SJSA1 (cell line): ENCODE data around the gene TSPYL6. TPM values are rescaled to one million over a fixed set of nuclear protein-coding genes. Genes with fewer than 3 reads are reported as not detected.
A peak's percentile ranks its signal among the peaks of the same experiment; 100 is the strongest.

Experiments used
- DNase-seq, 2 experiments: peaks; one replicate each; pipeline ENCODE4 v3.0.0-alpha.2; 2015 to 2020; ENCODE audit warnings: low spot score in 2 of 2, low read depth in 1 of 2
- H3K27ac ChIP-seq: fragments of 250-450 bp; sonication (Bioruptor Pico); 2 replicates; pipeline ENCODE4 v1.5.1; 2020; ENCODE audit warnings: mild to moderate bottlenecking, moderate library complexity
- H3K27me3 ChIP-seq: fragments of 250-450 bp; sonication (Bioruptor Pico); replicated peaks from 2 replicates; pipeline ENCODE4 v1.5.1; 2020; ENCODE audit warnings: mild to moderate bottlenecking, moderate library complexity
- H3K36me3 ChIP-seq: fragments of 250-450 bp; sonication (Bioruptor Pico); 2 replicates; pipeline ENCODE4 v1.5.1; 2020; ENCODE audit warnings: mild to moderate bottlenecking
- H3K4me1 ChIP-seq: fragments of 250-450 bp; sonication (Bioruptor Pico); replicated peaks from 2 replicates; pipeline ENCODE4 v1.6.1; 2021; ENCODE audit warnings: mild to moderate bottlenecking
- H3K4me3 ChIP-seq: fragments of 250-450 bp; sonication (Bioruptor Pico); 2 replicates; pipeline ENCODE4 v1.5.1; 2020; ENCODE audit warnings: mild to moderate bottlenecking
- H3K9me3 ChIP-seq: fragments of 250-450 bp; sonication (Bioruptor Pico); replicated peaks from 2 replicates; pipeline ENCODE4 v1.5.1; 2020; ENCODE audit warnings: mild to moderate bottlenecking
- total RNA-seq: library from RNA; depleted of rRNA; stranded (reverse); fragments of >200 nt; shearing (Covaris generic); gene quantifications from 2 replicates; pipeline ENCODE4 v1.2.3, GENCODE V29; 2014; rRNA removed

Gene TSPYL6
- total RNA-seq, 1 experiment from 2014 or later, result not detected

- DNase-seq, result peak in 1 of 2 experiments; percentile 53
- Histone ChIP-seq H3K27ac (peak overlapping the region; percentile 58), H3K4me3 (no peak overlapping the region)
Measured at GRCh38 chr2:54204476-54204875, 51.6 kb downstream of the TSPYL6 start.

More at GRCh38 chr2:54204476-54204875, 51.6 kb downstream of the TSPYL6 start:
- no peaks in the 10 kb centered on the region for H3K36me3 ChIP-seq
- H3K27me3 ChIP-seq, result no peaks in the 10 kb centered on the region
- no peaks in the 10 kb centered on the region for H3K9me3 ChIP-seq
- H3K4me1 ChIP-seq, result peaks cover 43% of the 10 kb centered on the region

Other genes starting within 250 kb of the TSPYL6 start
- gene ACYP2, start 140.6 kb downstream of the TSPYL6 start, total RNA-seq, result 9.2 and 13.6 TPM in 2 replicates
- 102 and 180 TPM in 2 replicates for gene SPTBN1, start 200.1 kb upstream of the TSPYL6 start, total RNA-seq